HG03439 (cell line): ENCODE results near the gene COQ2.

Experiments
- ATAC-seq: cut with Tn5 transposase; IDR thresholded peaks from one replicate; pipeline ENCODE4 v1.9.1; 2021; ENCODE audit warnings: mild to moderate bottlenecking, moderate library complexity; ENCODE audit not compliant: unreplicated experiment

COQ2 gene

GRCh38 chr4:83219344-83220331 is 65.0 kb downstream of the COQ2 start:
- ATAC-seq = no peak

- peak; percentile 76 for ATAC-seq
These were observed 66.7 kb downstream of the COQ2 start for GRCh38 chr4:83217721-83218522.

- no peak for ATAC-seq
These were observed 67.5 kb downstream of the COQ2 start for GRCh38 chr4:83216959-83217683.

GRCh38 chr4:83214079-83214478 is 70.5 kb downstream of the COQ2 start:
- ATAC-seq = no peak
